HG03135 (cell line): ENCODE measurements around the gene CDHR1.

ENCODE experiments used
- ATAC-seq: cut with Tn5 transposase; IDR thresholded peaks from one replicate; pipeline ENCODE4 v1.9.1; 2021; ENCODE audit warnings: mild to moderate bottlenecking, moderate library complexity; ENCODE audit not compliant: unreplicated experiment

Gene CDHR1

DNA sequence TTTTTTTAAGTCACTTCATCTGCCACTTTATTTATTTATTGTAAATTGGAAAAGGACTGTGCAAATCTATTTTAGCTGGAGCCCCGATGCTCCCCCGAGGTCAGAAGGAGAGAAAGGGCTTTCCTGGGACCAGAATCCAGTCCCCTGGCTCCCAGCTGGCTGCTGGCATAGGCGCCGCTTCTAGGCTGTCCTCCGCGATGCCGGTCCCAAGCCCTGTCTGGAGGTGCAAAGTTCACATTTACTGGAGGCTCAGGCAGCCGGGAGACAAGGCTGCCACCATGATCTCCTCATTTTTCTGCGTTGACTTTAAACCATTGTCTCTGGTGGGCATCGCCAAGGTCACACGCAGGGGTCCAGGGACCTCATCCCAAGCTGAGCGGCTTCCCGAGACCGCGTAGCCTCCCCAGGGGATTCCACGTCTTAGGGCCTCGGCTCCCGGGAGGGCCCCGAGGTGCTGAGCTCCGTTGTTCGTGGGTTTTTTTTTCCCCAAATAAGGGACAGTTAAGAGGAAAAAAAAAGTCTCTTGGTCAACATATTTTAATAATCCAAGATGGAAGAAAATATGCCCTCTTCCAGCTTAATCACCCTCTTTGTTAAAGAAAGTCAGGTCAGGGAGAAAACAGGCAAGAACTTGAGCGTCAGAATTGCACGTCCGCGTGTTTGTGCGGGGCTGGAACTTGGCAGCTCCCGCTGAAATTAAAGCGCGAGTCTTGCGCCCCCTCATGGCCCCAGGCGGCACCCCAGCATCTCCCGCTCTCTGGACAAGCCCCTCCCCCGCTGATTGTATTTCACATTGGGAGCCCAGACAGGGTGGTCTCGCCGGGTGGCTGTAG lies 62.4 kb downstream of the CDHR1 start:
- peak; percentile 65 for ATAC-seq

- ATAC-seq, result no peak
Measured at GRCh38 chr10:84257343-84258020, 63.1 kb downstream of the CDHR1 start.

- no peak for ATAC-seq
Measured at GRCh38 chr10:84258034-84258695, 63.8 kb downstream of the CDHR1 start.

- ATAC-seq, result no peak
Measured at GRCh38 chr10:84261236-84261915, 67.0 kb downstream of the CDHR1 start.

- ATAC-seq, result no peak
Measured at GRCh38 chr10:84262190-84262956, 68.0 kb downstream of the CDHR1 start.

DNA sequence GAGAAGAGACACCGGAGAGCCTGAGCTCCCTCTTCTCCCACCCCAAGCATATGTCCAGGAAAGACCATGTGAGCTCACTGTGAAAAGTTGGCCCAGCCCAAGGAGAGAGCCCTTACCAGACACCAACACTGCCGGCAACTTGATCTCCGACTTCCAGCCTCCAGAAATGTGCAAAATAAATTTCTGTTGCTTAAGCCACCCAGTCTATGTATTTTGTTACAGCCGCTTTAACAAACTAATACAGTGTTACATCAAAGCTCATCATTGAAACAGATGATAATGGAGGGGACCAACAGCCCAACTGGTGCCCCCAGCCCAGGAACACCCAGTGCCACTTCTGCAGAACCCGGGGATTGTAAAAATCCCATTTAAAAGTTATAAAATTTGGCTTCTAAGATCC lies 69.4 kb downstream of the CDHR1 start:
- no peak for ATAC-seq

DNA sequence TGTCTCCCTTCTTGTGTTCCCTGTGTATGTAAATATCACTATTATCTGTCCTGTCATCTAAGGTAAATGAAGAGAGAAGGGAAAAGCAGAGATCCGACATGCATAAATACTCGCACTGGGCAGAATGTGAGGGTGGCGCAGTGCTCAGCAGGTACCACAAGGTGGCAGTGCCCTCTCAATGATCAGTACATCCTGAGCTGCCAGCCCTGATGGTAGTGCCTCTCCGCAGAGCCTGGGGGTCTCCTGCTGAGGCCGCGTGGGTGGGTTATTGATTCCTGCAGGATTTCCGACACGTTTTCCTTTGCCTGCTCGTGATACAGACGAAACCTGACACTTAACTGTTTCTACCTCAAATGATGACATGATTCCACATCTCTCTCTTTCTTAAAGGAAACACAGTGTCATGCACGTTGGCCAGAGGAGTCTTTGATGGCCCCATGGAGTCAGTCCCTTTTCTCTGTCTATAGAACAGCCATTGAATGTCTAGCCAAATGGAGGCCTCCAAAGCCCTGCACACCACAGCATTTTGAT lies 70.3 kb downstream of the CDHR1 start:
- ATAC-seq, result peak; percentile 90

DNA sequence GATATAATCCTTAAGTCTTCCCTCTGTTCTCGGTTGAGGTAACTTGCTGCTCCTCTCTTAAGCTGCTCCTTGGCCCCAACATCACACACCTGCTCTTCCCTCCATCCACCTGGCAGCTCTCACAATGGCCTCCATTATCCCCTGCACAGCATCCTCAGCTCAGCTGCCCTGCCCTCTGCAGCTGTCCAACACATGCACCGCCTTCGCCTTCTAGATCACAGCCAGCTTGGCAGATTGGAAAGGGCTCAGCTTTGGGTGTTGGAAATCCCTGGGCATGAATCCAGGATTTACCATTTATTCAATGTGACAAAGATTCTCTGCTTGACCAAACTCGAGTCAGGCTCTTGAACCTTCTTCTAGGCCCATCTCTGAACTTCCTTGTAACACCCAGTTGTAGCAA lies 71.1 kb downstream of the CDHR1 start:
- ATAC-seq, result no peak

- ATAC-seq, result no peak
Measured at GRCh38 chr10:84267503-84268126, 73.3 kb downstream of the CDHR1 start.

- no peak for ATAC-seq
Measured at GRCh38 chr10:84269162-84269561, 74.8 kb downstream of the CDHR1 start.
